Measurements from ENCODE around the gene ATP5MC3.

GRCh38 chr2:175143678-175144077, 37.8 kb downstream of the ATP5MC3 start:
- TF ChIP-seq, protein P1, sequence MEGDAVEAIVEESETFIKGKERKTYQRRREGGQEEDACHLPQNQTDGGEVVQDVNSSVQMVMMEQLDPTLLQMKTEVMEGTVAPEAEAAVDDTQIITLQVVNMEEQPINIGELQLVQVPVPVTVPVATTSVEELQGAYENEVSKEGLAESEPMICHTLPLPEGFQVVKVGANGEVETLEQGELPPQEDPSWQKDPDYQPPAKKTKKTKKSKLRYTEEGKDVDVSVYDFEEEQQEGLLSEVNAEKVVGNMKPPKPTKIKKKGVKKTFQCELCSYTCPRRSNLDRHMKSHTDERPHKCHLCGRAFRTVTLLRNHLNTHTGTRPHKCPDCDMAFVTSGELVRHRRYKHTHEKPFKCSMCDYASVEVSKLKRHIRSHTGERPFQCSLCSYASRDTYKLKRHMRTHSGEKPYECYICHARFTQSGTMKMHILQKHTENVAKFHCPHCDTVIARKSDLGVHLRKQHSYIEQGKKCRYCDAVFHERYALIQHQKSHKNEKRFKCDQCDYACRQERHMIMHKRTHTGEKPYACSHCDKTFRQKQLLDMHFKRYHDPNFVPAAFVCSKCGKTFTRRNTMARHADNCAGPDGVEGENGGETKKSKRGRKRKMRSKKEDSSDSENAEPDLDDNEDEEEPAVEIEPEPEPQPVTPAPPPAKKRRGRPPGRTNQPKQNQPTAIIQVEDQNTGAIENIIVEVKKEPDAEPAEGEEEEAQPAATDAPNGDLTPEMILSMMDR (IDR thresholded peaks at IDR 0.05) = no peak
- no peak for TF ChIP-seq POLR2A (IDR thresholded peaks at IDR 0.05)

All from heart left ventricle (tissue), 13 donors.